Esophagus muscularis mucosa (tissue), 3 donors: ENCODE results near the gene OSR1.

Source experiments
- CTCF ChIP-seq, 3 experiments: fragments of 200-600 bp in 2 of 3; fragments of 450-650 bp in 1 of 3; sonication (generic) in 2 of 3; IDR thresholded peaks; one replicate each; pipeline ENCODE4 v1.5.1; 2017 to 2019; ENCODE audit warnings: antibody characterized with exemption in 3 of 3, mild to moderate bottlenecking in 2 of 3, moderate library complexity in 1 of 3
- POLR2A ChIP-seq: fragments of 450-650 bp; IDR thresholded peaks from one replicate; pipeline ENCODE4 v1.6.1; 2017; ENCODE audit warnings: antibody characterized with exemption, moderate library complexity, mild to moderate bottlenecking, low read depth
- POLR2AphosphoS5 ChIP-seq, 2 donors: sonication (generic); formaldehyde crosslinking; IDR thresholded peaks; one replicate each; pipeline ENCODE4 v1.6.1; 2017; ENCODE audit warnings: antibody characterized with exemption in 2 of 2

GRCh38 chr2:19365126-19365525, 6.7 kb upstream of the OSR1 start:
- TF ChIP-seq CTCF (IDR thresholded peaks at IDR 0.05) (no peak), POLR2AphosphoS5 (IDR thresholded peaks at IDR 0.05) (no peak), POLR2A (no peak)
